SJSA1 (cell line): ENCODE measurements around the gene TRMT61B. TPM values are rescaled to one million over a fixed set of nuclear protein-coding genes. Genes with fewer than 3 reads are reported as not detected.

Experiments
- total RNA-seq: library from RNA; depleted of rRNA; stranded (reverse); fragments of >200 nt; shearing (Covaris generic); gene quantifications from 2 replicates; pipeline ENCODE4 v1.2.3, GENCODE V29; 2014; rRNA removed

TRMT61B gene
- total RNA-seq, 1 experiment from 2014 or later, result 16.6 TPM

Other genes starting within 250 kb of the TRMT61B start
- 206 and 247 TPM in 2 replicates for gene PPP1CB, start 118.5 kb downstream of the TRMT61B start, total RNA-seq
- 0.24 and 0.28 TPM in 2 replicates for gene SPDYA, start 59.5 kb downstream of the TRMT61B start, total RNA-seq
- 57.5 and 79.2 TPM in 2 replicates for gene WDR43, start 24.4 kb upstream of the TRMT61B start, total RNA-seq
- gene TOGARAM2, start 111.0 kb upstream of the TRMT61B start, total RNA-seq, result 0.03 TPM in 1 of 2 replicates, not detected in the other
- gene PCARE, start 204.2 kb upstream of the TRMT61B start, total RNA-seq, result not detected in 2 replicates
- gene CLIP4, start 245.1 kb upstream of the TRMT61B start, total RNA-seq, result 34.2 and 36.9 TPM in 2 replicates